Measurements from ENCODE around the gene SLC6A8. TPM values are rescaled to one million over a fixed set of nuclear protein-coding genes. Genes with fewer than 3 reads are reported as not detected.
A peak's percentile ranks its signal among the peaks of the same experiment; 100 is the strongest.

The SLC6A8 gene
- total RNA-seq, 1 donor from 2014 or later: 7.9 TPM

- no peak for DNase-seq (ENCODE audit: low spot score)
- Mint-ChIP-seq H3K4me3 (ENCODE audit: unreplicated experiment) (no peak overlapping the region), H3K9me3 (ENCODE audit: unreplicated experiment) (no peaks in the 10 kb centered on the region), H3K4me1 (ENCODE audit: unreplicated experiment) (no peaks in the 10 kb centered on the region), H3K27ac (ENCODE audit: unreplicated experiment) (no peak overlapping the region), H3K36me3 (ENCODE audit: low read depth, unreplicated experiment) (no peaks in the 10 kb centered on the region), H3K27me3 (ENCODE audit: unreplicated experiment) (peaks cover 16% of the 10 kb centered on the region)
- TF ChIP-seq CTCF (IDR thresholded peaks at IDR 0.05; ENCODE audit: unreplicated experiment): no peak
These were observed 41.7 kb upstream of the SLC6A8 start for GRCh38 chrX:153645921-153646488.

- no peak within 1 kb of the TSS for H3K4me3 Mint-ChIP-seq (ENCODE audit: unreplicated experiment)
- no peak within 1 kb of the TSS for H3K27ac Mint-ChIP-seq (ENCODE audit: unreplicated experiment)
- no peaks in the 10 kb centered on the region for H3K9me3 Mint-ChIP-seq (ENCODE audit: unreplicated experiment)
- H3K27me3 Mint-ChIP-seq (ENCODE audit: unreplicated experiment): peaks cover 16% of the 10 kb centered on the region
- H3K4me1 Mint-ChIP-seq (ENCODE audit: unreplicated experiment): no peaks in the 10 kb centered on the region
- no peaks in the 10 kb centered on the region for H3K36me3 Mint-ChIP-seq (ENCODE audit: low read depth, unreplicated experiment)
- TF ChIP-seq CTCF (IDR thresholded peaks at IDR 0.05; ENCODE audit: unreplicated experiment): no peak
- peak; percentile 30 for DNase-seq (ENCODE audit: low spot score)
These were observed 40.9 kb upstream of the SLC6A8 start, which contains the start of gene DUSP9 for GRCh38 chrX:153646620-153647373. DUSP9 (plus strand) TSS chrX:153647203; CDS start chrX:153647954, 751 bp downstream.

- peaks cover 15% of the 10 kb centered on the region for H3K27me3 Mint-ChIP-seq (ENCODE audit: unreplicated experiment)
- no peaks in the 10 kb centered on the region for H3K36me3 Mint-ChIP-seq (ENCODE audit: low read depth, unreplicated experiment)
- H3K27ac Mint-ChIP-seq (ENCODE audit: unreplicated experiment): no peak overlapping the region
- no peaks in the 10 kb centered on the region for H3K4me1 Mint-ChIP-seq (ENCODE audit: unreplicated experiment)
- DNase-seq (ENCODE audit: low spot score): no peak
- H3K4me3 Mint-ChIP-seq (ENCODE audit: unreplicated experiment): no peak overlapping the region
- no peaks in the 10 kb centered on the region for H3K9me3 Mint-ChIP-seq (ENCODE audit: unreplicated experiment)
- no peak for TF ChIP-seq CTCF (IDR thresholded peaks at IDR 0.05; ENCODE audit: unreplicated experiment)
These were observed 40.0 kb upstream of the SLC6A8 start for GRCh38 chrX:153647461-153648357.

- Mint-ChIP-seq H3K4me3 (ENCODE audit: unreplicated experiment) (no peak overlapping the region), H3K9me3 (ENCODE audit: unreplicated experiment) (no peaks in the 10 kb centered on the region), H3K36me3 (ENCODE audit: low read depth, unreplicated experiment) (no peaks in the 10 kb centered on the region), H3K27ac (ENCODE audit: unreplicated experiment) (no peak overlapping the region), H3K4me1 (ENCODE audit: unreplicated experiment) (no peaks in the 10 kb centered on the region), H3K27me3 (ENCODE audit: unreplicated experiment) (peaks cover 12% of the 10 kb centered on the region)
- no peak for TF ChIP-seq CTCF (IDR thresholded peaks at IDR 0.05; ENCODE audit: unreplicated experiment)
- DNase-seq (ENCODE audit: low spot score): no peak
These were observed 39.2 kb upstream of the SLC6A8 start for GRCh38 chrX:153648358-153649177.

Data from endothelial cell (in vitro differentiated cells).